HG02981 (cell line): ENCODE measurements around the gene FES.
A peak's percentile ranks its signal among the peaks of the same experiment; 100 is the strongest.
"Not testable (repeated sequence)": the region's sequence is repeated elsewhere in the genome, so short reads cannot be mapped to it uniquely, and the experiment has no call there.

ENCODE experiments used
- ATAC-seq: cut with Tn5 transposase; IDR thresholded peaks from one replicate; pipeline ENCODE4 v1.9.1; 2021; ENCODE audit warnings: mild to moderate bottlenecking, moderate library complexity; ENCODE audit not compliant: unreplicated experiment

The FES gene

GRCh38 chr15:90883976-90884718, at the start of gene FES:
FES (plus strand) TSS chr15:90884504; CDS start chr15:90885046, 542 bp downstream.
- no peak for ATAC-seq

- no peak for ATAC-seq
Measured at GRCh38 chr15:90834626-90835025, 49.7 kb upstream of the FES start.

- no peak for ATAC-seq
Measured at GRCh38 chr15:90836296-90836871, 47.9 kb upstream of the FES start.

GRCh38 chr15:90837094-90837493, 47.2 kb upstream of the FES start:
- ATAC-seq = no peak

GRCh38 chr15:90838139-90838538, 46.2 kb upstream of the FES start:
- ATAC-seq = no peak

GRCh38 chr15:90838544-90838943, 45.8 kb upstream of the FES start:
- ATAC-seq = no peak

GRCh38 chr15:90839187-90840071, 44.9 kb upstream of the FES start:
- ATAC-seq = peak; percentile 66

- ATAC-seq = no peak
Measured at GRCh38 chr15:90840157-90840855, 44.0 kb upstream of the FES start.

GRCh38 chr15:90840954-90841353, 43.4 kb upstream of the FES start:
- no peak for ATAC-seq

GRCh38 chr15:90844696-90845095, 39.6 kb upstream of the FES start:
- ATAC-seq = no peak

- ATAC-seq = peak; percentile 70
Measured at GRCh38 chr15:90845201-90845949, 38.9 kb upstream of the FES start.

GRCh38 chr15:90849424-90849823, 34.9 kb upstream of the FES start:
- ATAC-seq = not testable (repeated sequence)

GRCh38 chr15:90851114-90851513, 33.2 kb upstream of the FES start:
- no peak for ATAC-seq

GRCh38 chr15:90851940-90852339, 32.4 kb upstream of the FES start:
- no peak for ATAC-seq

- no peak for ATAC-seq
Measured at GRCh38 chr15:90855139-90855538, 29.2 kb upstream of the FES start.

- no peak for ATAC-seq
Measured at GRCh38 chr15:90857337-90857736, 27.0 kb upstream of the FES start.

- ATAC-seq = no peak
Measured at GRCh38 chr15:90857883-90858443, 26.3 kb upstream of the FES start.

GRCh38 chr15:90859234-90860131, 24.8 kb upstream of the FES start:
- ATAC-seq = no peak

GRCh38 chr15:90860450-90860849, 23.9 kb upstream of the FES start:
- no peak for ATAC-seq
